Measurements from ENCODE around the gene GTF3C6.

The GTF3C6 gene

GRCh38 chr6:110971468-110971867, 13.0 kb downstream of the GTF3C6 start:
- no peak overlapping the region for H3K4me2 ChIP-seq (ENCODE audit: insufficient read depth, low read length)
- H4K20me1 ChIP-seq (ENCODE audit: insufficient read depth, low read length): no peaks in the 10 kb centered on the region
- H3K27ac ChIP-seq (ENCODE audit: low read length): no peak overlapping the region
- H3K9me3 ChIP-seq (ENCODE audit: insufficient read depth, low read length, severe bottlenecking): no peaks in the 10 kb centered on the region
- ATAC-seq (ENCODE audit: insufficient read depth, low read depth): no peak
- H3K4me3 ChIP-seq (ENCODE audit: low read depth in 1 of 2, low read length in 2 of 2): no peak overlapping the region
- no peaks in the 10 kb centered on the region for H3K4me1 ChIP-seq (ENCODE audit: insufficient read depth, low read length)
- no peak overlapping the region for H3K9ac ChIP-seq (ENCODE audit: low read depth, low read length)
- H3K79me2 ChIP-seq (ENCODE audit: insufficient read depth, low read length): peaks cover 3% of the 10 kb centered on the region
- H3K36me3 ChIP-seq (ENCODE audit: insufficient read depth, low read length): peaks cover 14% of the 10 kb centered on the region; the same call in 1 of the 2 replicates
- no peak for DNase-seq
- H2AFZ ChIP-seq (ENCODE audit: low read depth, low read length): no peak overlapping the region
- TF ChIP-seq EZH2 (IDR thresholded peaks at IDR 0.05; ENCODE audit: borderline replicate concordance, low read depth, low read length, severe bottlenecking) (no peak), CTCF (IDR thresholded peaks at IDR 0.05; ENCODE audit: borderline replicate concordance, extremely low read depth, low read length, poor library complexity, severe bottlenecking) (no peak)
- H3K27me3 ChIP-seq (ENCODE audit: insufficient read depth, low read length, poor library complexity): no peaks in the 10 kb centered on the region

GRCh38 chr6:110976575-110976974, 18.1 kb downstream of the GTF3C6 start:
- Histone ChIP-seq H3K9ac (ENCODE audit: low read depth, low read length) (no peak overlapping the region), H3K27ac (ENCODE audit: low read length) (no peak overlapping the region), H3K4me2 (ENCODE audit: insufficient read depth, low read length) (no peak overlapping the region), H2AFZ (ENCODE audit: low read depth, low read length) (no peak overlapping the region), H3K79me2 (ENCODE audit: insufficient read depth, low read length) (peaks cover 43% of the 10 kb centered on the region), H3K36me3 (ENCODE audit: insufficient read depth, low read length) (no peaks in the 10 kb centered on the region; the same call in 1 of the 2 replicates), H3K9me3 (ENCODE audit: insufficient read depth, low read length, severe bottlenecking) (no peaks in the 10 kb centered on the region), H3K4me3 (ENCODE audit: low read depth in 1 of 2, low read length in 2 of 2) (no peak overlapping the region), H4K20me1 (ENCODE audit: insufficient read depth, low read length) (no peaks in the 10 kb centered on the region), H3K4me1 (ENCODE audit: insufficient read depth, low read length) (peaks cover 20% of the 10 kb centered on the region), H3K27me3 (ENCODE audit: insufficient read depth, low read length, poor library complexity) (no peaks in the 10 kb centered on the region)
- ATAC-seq (ENCODE audit: insufficient read depth, low read depth) (no peak), DNase-seq (no peak)
- TF ChIP-seq CTCF (IDR thresholded peaks at IDR 0.05; ENCODE audit: borderline replicate concordance, extremely low read depth, low read length, poor library complexity, severe bottlenecking) (no peak), EZH2 (IDR thresholded peaks at IDR 0.05; ENCODE audit: borderline replicate concordance, low read depth, low read length, severe bottlenecking) (no peak)

- no peak for DNase-seq
- Histone ChIP-seq H4K20me1 (ENCODE audit: insufficient read depth, low read length) (no peaks in the 10 kb centered on the region), H3K4me3 (ENCODE audit: low read depth in 1 of 2, low read length in 2 of 2) (no peak overlapping the region), H2AFZ (ENCODE audit: low read depth, low read length) (no peak overlapping the region), H3K79me2 (ENCODE audit: insufficient read depth, low read length) (peaks cover 72% of the 10 kb centered on the region), H3K36me3 (ENCODE audit: insufficient read depth, low read length) (no peaks in the 10 kb centered on the region; the same call in 1 of the 2 replicates), H3K4me1 (ENCODE audit: insufficient read depth, low read length) (peaks cover 36% of the 10 kb centered on the region), H3K9ac (ENCODE audit: low read depth, low read length) (no peak overlapping the region), H3K4me2 (ENCODE audit: insufficient read depth, low read length) (no peak overlapping the region), H3K27ac (ENCODE audit: low read length) (no peak overlapping the region), H3K27me3 (ENCODE audit: insufficient read depth, low read length, poor library complexity) (no peaks in the 10 kb centered on the region), H3K9me3 (ENCODE audit: insufficient read depth, low read length, severe bottlenecking) (no peaks in the 10 kb centered on the region)
- ATAC-seq (ENCODE audit: insufficient read depth, low read depth): no peak
- TF ChIP-seq EZH2 (IDR thresholded peaks at IDR 0.05; ENCODE audit: borderline replicate concordance, low read depth, low read length, severe bottlenecking) (no peak), CTCF (IDR thresholded peaks at IDR 0.05; ENCODE audit: borderline replicate concordance, extremely low read depth, low read length, poor library complexity, severe bottlenecking) (no peak)
These were observed 21.1 kb downstream of the GTF3C6 start for GRCh38 chr6:110979565-110980101.
